Thyroid gland (tissue), 4 donors: ENCODE results near the gene KCNC3. TPM values are rescaled to one million over a fixed set of nuclear protein-coding genes. Genes with fewer than 3 reads are reported as not detected.
A peak's percentile ranks its signal among the peaks of the same experiment; 100 is the strongest.

ENCODE experiments used
- DNase-seq, 2 donors: peaks; one replicate each; pipeline ENCODE4 v3.0.0-alpha.2; 2019
- H3K27ac ChIP-seq, 3 donors: fragments of 200-600 bp; sonication (generic); 1 replicate in 2 of 3; 2 replicates in 1 of 3; pipeline ENCODE4 v1.5.1; 2016 to 2019; ENCODE audit warnings: mild to moderate bottlenecking in 1 of 3, moderate library complexity in 1 of 3
- H3K27me3 ChIP-seq: fragments of 200-600 bp; sonication (generic); one replicate; pipeline ENCODE4 v1.5.1; 2019
- H3K36me3 ChIP-seq, 2 donors: fragments of 200-600 bp; sonication (generic); one replicate each; pipeline ENCODE4 v1.5.1; 2016 to 2019
- H3K4me1 ChIP-seq, 2 donors: fragments of 200-600 bp; sonication (generic); one replicate each; pipeline ENCODE4 v1.5.1; 2017 to 2019
- H3K4me3 ChIP-seq, 3 donors: fragments of 200-600 bp; sonication (generic); replicated peaks in 1 of 3; 1 replicate in 2 of 3; 2 replicates in 1 of 3; pipeline ENCODE4 v1.5.1; 2016; ENCODE audit warnings: mild to moderate bottlenecking in 1 of 3
- H3K9me3 ChIP-seq: fragments of 200-600 bp; sonication (generic); one replicate; pipeline ENCODE4 v1.5.1; 2017
- POLR2A ChIP-seq, 2 donors: fragments of 450-650 bp; IDR thresholded peaks; one replicate each; pipeline ENCODE4 v1.6.1; 2017; ENCODE audit warnings: antibody characterized with exemption in 2 of 2, mild to moderate bottlenecking in 2 of 2, moderate library complexity in 1 of 2
- WGBS, 2 donors: methylation state at CpG; one replicate each; pipeline ENCODE4 v1.1.5; 2017; 5-methylcytosine and 5-hydroxymethylcytosine counted together
- intact Hi-C: fragments of 100-400 bp; cut with DNase I; formaldehyde crosslinking; loops from one replicate; pipeline ENCODE4 v1.15.1; 2023
- total RNA-seq, 4 donors: library from RNA; depleted of rRNA; stranded (reverse); fragments of >200 nt; gene quantifications; one replicate each; pipeline ENCODE4 v1.2.3, GENCODE V29; 2016
- TF ChIP-seq, protein P1 (sequence below), 6 experiments: fragments of 200-600 bp in 3 of 6; fragments of 450-650 bp in 3 of 6; sonication (generic) in 3 of 6; IDR thresholded peaks; one replicate each; pipeline ENCODE4 v1.5.1; 2016 to 2019; ENCODE audit warnings: antibody characterized with exemption in 6 of 6, mild to moderate bottlenecking in 2 of 6, inconsistent platforms in 1 of 6, moderate library complexity in 1 of 6

The KCNC3 gene
- total RNA-seq, 4 donors from 2014 or later, result 5.9 to 32.8 (median 17.2) TPM

DNA sequence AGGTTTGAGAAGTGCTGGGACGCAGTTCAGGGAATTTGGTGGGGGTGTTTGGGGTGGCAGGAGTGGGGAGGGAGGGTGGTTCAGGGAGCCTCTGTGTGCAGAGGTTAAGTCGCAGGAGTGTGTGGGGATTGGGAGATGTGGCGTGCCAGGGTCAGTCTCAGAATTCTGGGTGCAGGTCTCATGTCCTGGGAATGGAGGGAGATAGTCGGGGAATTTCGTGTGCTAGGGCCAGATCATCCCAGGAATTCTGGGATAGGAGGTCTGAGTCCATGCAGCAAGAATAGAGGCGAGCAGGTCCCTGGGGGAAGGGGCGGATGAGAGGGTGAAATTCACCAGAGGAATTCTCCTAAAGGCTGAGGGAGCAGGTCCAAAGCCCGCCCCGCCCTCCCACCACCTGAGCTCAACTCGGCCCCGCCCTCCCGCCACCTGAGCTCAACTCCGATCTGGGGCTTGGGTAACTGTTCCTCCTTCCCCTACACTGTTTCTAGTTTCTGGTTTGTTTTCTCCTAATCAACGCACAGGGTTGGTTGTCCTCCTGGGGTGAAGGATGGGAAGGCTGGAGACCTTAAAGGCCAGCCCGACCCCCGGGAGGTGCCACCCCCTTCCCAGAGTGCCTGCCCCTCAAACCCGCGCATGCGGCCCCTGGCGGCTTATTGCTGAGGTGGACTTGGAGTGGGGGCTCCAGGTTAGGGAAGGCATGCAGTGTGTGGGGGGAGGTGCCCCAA, 15.2 kb downstream of the KCNC3 start:
- Histone ChIP-seq H3K9me3 (no peaks in the 10 kb centered on the region), H3K4me1 (peaks cover 16 to 31% of the 10 kb centered on the region in 2 donors), H3K27ac (no peak overlapping the region), H3K4me3 (no peak overlapping the region), H3K36me3 (peaks cover 0 to 2% of the 10 kb centered on the region in 2 donors), H3K27me3 (no peaks in the 10 kb centered on the region)
- peak; percentile 75 to 78 for DNase-seq
- intact Hi-C loops, result no loop called here
- 3 to 4% methylated on average over 20 of the region's 20 CpGs for WGBS, 2 donors
- TF ChIP-seq POLR2A (IDR thresholded peaks at IDR 0.05), result no peak
- TF ChIP-seq, protein P1, sequence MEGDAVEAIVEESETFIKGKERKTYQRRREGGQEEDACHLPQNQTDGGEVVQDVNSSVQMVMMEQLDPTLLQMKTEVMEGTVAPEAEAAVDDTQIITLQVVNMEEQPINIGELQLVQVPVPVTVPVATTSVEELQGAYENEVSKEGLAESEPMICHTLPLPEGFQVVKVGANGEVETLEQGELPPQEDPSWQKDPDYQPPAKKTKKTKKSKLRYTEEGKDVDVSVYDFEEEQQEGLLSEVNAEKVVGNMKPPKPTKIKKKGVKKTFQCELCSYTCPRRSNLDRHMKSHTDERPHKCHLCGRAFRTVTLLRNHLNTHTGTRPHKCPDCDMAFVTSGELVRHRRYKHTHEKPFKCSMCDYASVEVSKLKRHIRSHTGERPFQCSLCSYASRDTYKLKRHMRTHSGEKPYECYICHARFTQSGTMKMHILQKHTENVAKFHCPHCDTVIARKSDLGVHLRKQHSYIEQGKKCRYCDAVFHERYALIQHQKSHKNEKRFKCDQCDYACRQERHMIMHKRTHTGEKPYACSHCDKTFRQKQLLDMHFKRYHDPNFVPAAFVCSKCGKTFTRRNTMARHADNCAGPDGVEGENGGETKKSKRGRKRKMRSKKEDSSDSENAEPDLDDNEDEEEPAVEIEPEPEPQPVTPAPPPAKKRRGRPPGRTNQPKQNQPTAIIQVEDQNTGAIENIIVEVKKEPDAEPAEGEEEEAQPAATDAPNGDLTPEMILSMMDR (IDR thresholded peaks at IDR 0.05), result no peak

DNA sequence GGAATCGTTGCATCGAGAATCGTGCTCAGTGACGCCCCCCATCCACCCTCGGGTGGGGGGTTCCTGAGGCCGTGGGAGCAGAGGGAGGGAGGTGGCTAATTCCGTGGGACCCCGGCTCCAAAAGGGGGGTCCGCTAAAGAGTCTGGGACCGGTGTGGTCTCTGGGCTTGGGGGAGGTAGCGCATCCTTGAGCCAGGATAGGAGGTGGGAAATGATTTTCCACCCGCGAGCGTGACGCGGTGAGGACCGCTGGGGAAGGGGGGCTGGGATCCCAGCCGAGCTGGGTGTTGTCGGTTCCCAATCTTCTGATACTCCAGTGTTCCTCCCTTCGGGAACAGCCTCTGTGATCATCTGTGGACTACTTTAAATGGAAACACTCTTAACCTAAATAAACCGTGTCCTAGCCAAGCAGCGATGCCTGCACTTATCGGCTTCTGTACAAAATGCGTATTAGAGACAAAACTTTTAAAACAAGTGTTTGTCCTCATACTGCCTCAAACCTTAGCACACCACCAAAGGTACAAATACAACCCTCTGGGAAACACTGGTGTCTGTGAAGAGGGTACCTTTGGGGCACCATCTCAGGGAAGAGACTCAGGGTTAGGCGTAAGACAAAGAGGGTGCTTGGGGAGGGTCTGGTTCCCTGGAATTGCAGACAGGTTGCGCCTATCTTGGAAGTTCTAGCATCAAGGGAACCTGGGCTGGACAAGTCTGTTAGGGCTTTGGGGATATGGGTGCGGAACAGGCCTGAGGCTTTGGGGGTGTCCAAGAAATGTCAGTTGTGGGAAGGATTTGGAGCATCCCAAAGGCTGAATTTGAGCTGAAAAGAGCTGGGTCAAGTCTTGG, 16.0 kb downstream of the KCNC3 start:
- Histone ChIP-seq H3K4me1 (peaks cover 16 to 31% of the 10 kb centered on the region in 2 donors), H3K27ac (no peak overlapping the region), H3K4me3 (no peak overlapping the region), H3K9me3 (no peaks in the 10 kb centered on the region), H3K36me3 (peaks cover 0 to 5% of the 10 kb centered on the region in 2 donors), H3K27me3 (no peaks in the 10 kb centered on the region)
- peak in 1 of 2 donors; percentile 24 for TF ChIP-seq POLR2A (IDR thresholded peaks at IDR 0.05)
- TF ChIP-seq, protein P1 (IDR thresholded peaks at IDR 0.05), result no peak
- peak in 1 of 2 donors; percentile 14 for DNase-seq
- intact Hi-C loops, result no loop called here
- WGBS, 2 donors, result 5 to 11% methylated on average over 27 of the region's 27 CpGs

DNA sequence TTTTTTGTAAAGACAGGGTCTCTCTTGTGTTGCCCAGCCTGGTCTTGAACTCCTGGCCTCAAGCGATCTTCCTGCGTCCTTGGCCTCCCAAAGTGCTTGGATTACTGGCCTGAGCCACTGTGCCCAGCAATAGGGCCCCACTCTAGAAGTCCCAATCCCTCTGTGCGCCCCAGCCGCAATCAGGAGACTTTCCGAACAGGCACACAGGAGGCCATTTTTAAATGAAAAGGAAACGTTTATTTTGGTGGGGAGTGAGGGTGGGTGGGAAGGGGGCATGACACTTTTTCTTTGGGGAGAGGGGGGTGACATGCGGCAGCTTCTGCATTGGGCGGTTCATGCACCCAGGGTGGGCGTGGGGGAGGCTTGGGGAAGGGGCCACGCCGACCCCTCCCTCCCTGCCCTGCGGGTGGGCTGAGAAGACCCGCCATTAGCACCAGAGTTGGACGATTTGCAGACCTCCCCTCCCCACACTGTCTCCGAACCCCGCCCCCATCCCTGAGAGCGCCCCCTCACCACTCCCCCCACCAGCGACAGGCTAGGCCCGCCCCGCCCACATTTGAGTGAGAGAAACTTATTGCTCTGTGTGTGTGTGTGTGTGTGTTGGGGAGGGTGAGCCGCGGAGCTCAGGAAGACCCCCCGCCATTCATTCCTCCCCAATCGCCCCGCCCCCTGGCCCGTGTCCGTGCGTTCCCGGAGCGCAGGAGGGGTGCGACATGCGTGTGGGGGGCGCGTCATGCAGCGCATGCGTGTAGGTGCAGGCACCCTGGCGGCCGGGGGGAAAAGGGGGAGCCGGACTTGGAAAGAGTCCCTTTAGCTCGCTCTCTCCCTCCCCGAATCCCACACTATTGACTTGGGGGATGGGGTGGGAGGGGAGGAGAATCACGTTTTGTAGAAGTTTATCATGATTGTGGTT, 17.2 kb downstream of the KCNC3 start:
- Histone ChIP-seq H3K9me3 (no peaks in the 10 kb centered on the region), H3K4me1 (peaks cover 16 to 31% of the 10 kb centered on the region in 2 donors), H3K27ac (no peak overlapping the region), H3K27me3 (no peaks in the 10 kb centered on the region), H3K4me3 (no peak overlapping the region), H3K36me3 (peaks cover 0 to 5% of the 10 kb centered on the region in 2 donors)
- WGBS, 2 donors, result 4 to 8% methylated on average over 18 to 19 of the region's 42 CpGs
- DNase-seq, result peak; percentile 81 to 86
- intact Hi-C loops, result no loop called here
- no peak for TF ChIP-seq POLR2A (IDR thresholded peaks at IDR 0.05)
- TF ChIP-seq, protein P1 (IDR thresholded peaks at IDR 0.05), result peak in 1 of 6 experiments; percentile 12

DNA sequence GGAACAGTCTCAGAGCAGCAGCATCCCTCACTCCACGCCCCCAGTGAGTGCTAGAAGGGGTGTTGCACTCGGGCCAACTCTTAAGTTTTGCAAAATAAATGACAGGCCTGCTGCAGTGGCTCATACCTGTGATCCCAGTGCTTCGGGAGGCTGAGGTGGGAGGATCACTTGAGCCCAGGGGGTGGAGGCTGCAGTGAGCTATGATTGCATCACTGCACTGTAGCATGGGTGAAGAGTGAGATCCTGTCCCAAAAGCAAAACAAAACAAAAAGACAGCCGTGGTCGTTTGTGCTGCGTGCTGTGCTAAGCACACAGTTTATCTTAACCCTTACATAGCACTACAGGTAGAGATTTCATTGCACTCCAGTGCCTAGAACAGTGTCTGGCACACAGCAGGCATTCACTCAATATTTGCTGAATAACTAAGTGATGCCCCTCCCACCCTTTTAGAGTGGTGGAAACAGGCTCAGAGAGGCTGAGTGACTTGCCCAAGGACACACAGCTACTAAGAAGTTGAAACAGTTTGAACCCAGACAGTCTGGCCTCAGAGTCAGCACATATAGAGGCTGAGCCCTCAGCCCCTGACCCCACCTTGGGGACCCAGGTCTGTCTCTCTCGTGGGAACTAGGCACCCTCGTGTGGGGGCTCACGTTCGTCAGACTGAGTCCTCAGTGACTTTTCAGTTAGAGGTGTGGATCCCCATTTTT, 18.3 kb downstream of the KCNC3 start:
- no peak for TF ChIP-seq POLR2A (IDR thresholded peaks at IDR 0.05)
- TF ChIP-seq, protein P1 (IDR thresholded peaks at IDR 0.05), result no peak
- 35 to 41% methylated on average over 9 of the region's 10 CpGs for WGBS, 2 donors
- intact Hi-C loops, result no loop called here
- Histone ChIP-seq H3K27ac (no peak overlapping the region), H3K4me3 (no peak overlapping the region), H3K4me1 (peaks cover 16 to 31% of the 10 kb centered on the region in 2 donors), H3K9me3 (no peaks in the 10 kb centered on the region), H3K36me3 (peaks cover 0 to 5% of the 10 kb centered on the region in 2 donors), H3K27me3 (no peaks in the 10 kb centered on the region)
- DNase-seq, result no peak
